ENCODE measurements around the gene BMS1.
"Not testable (repeated sequence)": the region's sequence is repeated elsewhere in the genome, so short reads cannot be mapped to it uniquely, and the experiment has no call there.

Gene BMS1

GRCh38 chr10:42801135-42801534 is 18.5 kb downstream of the BMS1 start:
- DNase-seq (ENCODE audit: low read depth), result no peak

- DNase-seq (ENCODE audit: low read depth), result no peak
These were observed 20.3 kb downstream of the BMS1 start for GRCh38 chr10:42802876-42803275.

GRCh38 chr10:42809676-42810075 is 27.1 kb downstream of the BMS1 start:
- no peak for DNase-seq (ENCODE audit: low read depth)

- no peak for DNase-seq (ENCODE audit: low read depth)
These were observed 29.4 kb downstream of the BMS1 start for GRCh38 chr10:42812028-42812427.

- DNase-seq (ENCODE audit: low read depth), result not testable (repeated sequence)
These were observed 31.5 kb downstream of the BMS1 start for GRCh38 chr10:42813989-42814687.

GRCh38 chr10:42816334-42816733 is 33.7 kb downstream of the BMS1 start:
- DNase-seq (ENCODE audit: low read depth), result not testable (repeated sequence)

- no peak for DNase-seq (ENCODE audit: low read depth)
These were observed 34.3 kb downstream of the BMS1 start for GRCh38 chr10:42816912-42817311.

GRCh38 chr10:42817417-42817816 is 34.8 kb downstream of the BMS1 start:
- not testable (repeated sequence) for DNase-seq (ENCODE audit: low read depth)

GRCh38 chr10:42826759-42827158 is 44.2 kb downstream of the BMS1 start:
- DNase-seq (ENCODE audit: low read depth), result not testable (repeated sequence)

GRCh38 chr10:42827201-42827600 is 44.6 kb downstream of the BMS1 start:
- no peak for DNase-seq (ENCODE audit: low read depth)

GRCh38 chr10:42828391-42828790 is 45.8 kb downstream of the BMS1 start:
- DNase-seq (ENCODE audit: low read depth), result not testable (repeated sequence)

GRCh38 chr10:42830237-42830636 is 47.6 kb downstream of the BMS1 start:
- DNase-seq (ENCODE audit: low read depth), result no peak

GRCh38 chr10:42836096-42836495 is 53.5 kb downstream of the BMS1 start:
- DNase-seq (ENCODE audit: low read depth), result no peak

GRCh38 chr10:42836771-42837468 is 54.3 kb downstream of the BMS1 start:
- DNase-seq (ENCODE audit: low read depth), result peak; percentile 21

GRCh38 chr10:42844810-42845209 is 62.2 kb downstream of the BMS1 start:
- DNase-seq (ENCODE audit: low read depth), result not testable (repeated sequence)

GRCh38 chr10:42847261-42847660 is 64.7 kb downstream of the BMS1 start:
- not testable (repeated sequence) for DNase-seq (ENCODE audit: low read depth)

GRCh38 chr10:42850931-42851330 is 68.3 kb downstream of the BMS1 start:
- DNase-seq (ENCODE audit: low read depth), result no peak

GRCh38 chr10:42859256-42859655 is 76.7 kb downstream of the BMS1 start:
- DNase-seq (ENCODE audit: low read depth), result no peak

GRCh38 chr10:42860016-42860415 is 77.4 kb downstream of the BMS1 start:
- DNase-seq (ENCODE audit: low read depth), result not testable (repeated sequence)

GRCh38 chr10:42862801-42863200 is 80.2 kb downstream of the BMS1 start:
- not testable (repeated sequence) for DNase-seq (ENCODE audit: low read depth)

GRCh38 chr10:42864575-42864974 is 82.0 kb downstream of the BMS1 start:
- DNase-seq (ENCODE audit: low read depth), result no peak

GRCh38 chr10:42865716-42866114 is 83.1 kb downstream of the BMS1 start:
- no peak for DNase-seq (ENCODE audit: low read depth)

Measured in fibroblast of gingiva (primary cell).